Sigmoid colon (tissue), 7 donors: ENCODE data around the gene MMP7. TPM values are rescaled to one million over a fixed set of nuclear protein-coding genes. Genes with fewer than 3 reads are reported as not detected.

Experiments
- DNase-seq: peaks from one replicate; pipeline ENCODE4 v3.0.0-alpha.2; 2019
- H3K27ac ChIP-seq, 4 donors: fragments of 200-600 bp; sonication (generic); one replicate each; pipeline ENCODE4 v1.5.1; 2016 to 2019; ENCODE audit warnings: mild to moderate bottlenecking in 1 of 4
- H3K27me3 ChIP-seq, 3 donors: fragments of 200-600 bp; sonication (generic); one replicate each; pipeline ENCODE4 v1.5.1; 2019; ENCODE audit warnings: mild to moderate bottlenecking in 1 of 3
- H3K36me3 ChIP-seq, 4 donors: fragments of 200-600 bp; sonication (generic); one replicate each; pipeline ENCODE4 v1.5.1; 2016 to 2019
- H3K4me1 ChIP-seq, 4 donors: fragments of 200-600 bp; sonication (generic); one replicate each; pipeline ENCODE4 v1.5.1; 2017 to 2019
- H3K4me3 ChIP-seq, 4 donors: fragments of 200-600 bp; sonication (generic); one replicate each; pipeline ENCODE4 v1.5.1; 2017 to 2019; ENCODE audit warnings: mild to moderate bottlenecking in 2 of 4, moderate library complexity in 1 of 4
- H3K9me3 ChIP-seq, 4 donors: fragments of 200-600 bp in 3 of 4; sonication (generic) in 3 of 4; one replicate each; pipeline versions ENCODE4 v1.5.1 to v1.6.1; 2013 to 2019
- CTCF ChIP-seq, 4 experiments: fragments of 450-650 bp in 3 of 4; fragments of 200-600 bp in 1 of 4; IDR thresholded peaks; one replicate each; pipeline ENCODE4 v1.5.1; 2016 to 2019; ENCODE audit warnings: antibody characterized with exemption in 4 of 4, mild to moderate bottlenecking in 3 of 4, moderate library complexity in 2 of 4
- EP300 ChIP-seq, 4 donors: sonication (generic); formaldehyde crosslinking; IDR thresholded peaks; one replicate each; pipeline ENCODE4 v1.6.1; 2017; ENCODE audit warnings: antibody characterized with exemption in 4 of 4
- POLR2A ChIP-seq, 2 donors: fragments of 450-650 bp; IDR thresholded peaks; one replicate each; pipeline ENCODE4 v1.6.1; 2016; ENCODE audit warnings: antibody characterized with exemption in 2 of 2, mild to moderate bottlenecking in 2 of 2, moderate library complexity in 2 of 2
- POLR2AphosphoS5 ChIP-seq, 4 donors: sonication (generic); formaldehyde crosslinking; IDR thresholded peaks; one replicate each; pipeline ENCODE4 v1.6.1; 2017; ENCODE audit warnings: antibody characterized with exemption in 4 of 4
- WGBS, 2 donors: extraction: QIAGEN DNeasy Blood & Tissue Kit; methylation state at CpG; one replicate each; pipeline ENCODE4 v1.1.7; 2013; 5-methylcytosine and 5-hydroxymethylcytosine counted together
- intact Hi-C: fragments of 100-400 bp; cut with DNase I; formaldehyde crosslinking; loops from one replicate; pipeline ENCODE4 v1.15.1; 2023
- polyA plus RNA-seq, 3 donors: library from polyadenylated mRNA; stranded (reverse); fragments of 200-250 nt; gene quantifications; one replicate each; pipeline ENCODE4 v1.2.3, GENCODE V29; 2013
- total RNA-seq, 4 donors: library from RNA; depleted of rRNA; stranded (reverse); fragments of >200 nt; gene quantifications; one replicate each; pipeline ENCODE4 v1.1.0, GENCODE V29; 2016
- donor health status: healthy with polysubstance abuse.
- donor health status: Bipolar disorder and iron deficiency.
- donor health status: healthy.

MMP7 gene
- total and polyA plus RNA-seq, 7 donors = 11.8 TPM; not detected in 6

- Histone ChIP-seq H3K27ac (no peak overlapping the region), H3K27me3 (no peaks in the 10 kb centered on the region), H3K4me3 (no peak overlapping the region), H3K9me3 (no peaks in the 10 kb centered on the region), H3K36me3 (no peaks in the 10 kb centered on the region), H3K4me1 (no peaks in the 10 kb centered on the region)
- intact Hi-C loops = no loop called here
- WGBS, 2 donors = 55 to 62% methylated on average over 2 of the region's 2 CpGs
- DNase-seq = no peak
- TF ChIP-seq POLR2AphosphoS5 (IDR thresholded peaks at IDR 0.05) = no peak
- no peak for TF ChIP-seq EP300 (IDR thresholded peaks at IDR 0.05)
- no peak for TF ChIP-seq POLR2A (IDR thresholded peaks at IDR 0.05)
- no peak for TF ChIP-seq CTCF (IDR thresholded peaks at IDR 0.05)
Observed at GRCh38 chr11:102573851-102574250, 43.3 kb upstream of the MMP7 start.

GRCh38 chr11:102572554-102573220, 42.1 kb upstream of the MMP7 start:
- no peaks in the 10 kb centered on the region for H3K27me3 ChIP-seq
- H3K27ac ChIP-seq = no peak overlapping the region
- intact Hi-C loops = no loop called here
- H3K36me3 ChIP-seq = no peaks in the 10 kb centered on the region
- WGBS, 2 donors = 90 to 91% methylated on average over 2 of the region's 2 CpGs
- no peak for DNase-seq
- TF ChIP-seq POLR2A (IDR thresholded peaks at IDR 0.05) (no peak), POLR2AphosphoS5 (IDR thresholded peaks at IDR 0.05) (no peak), CTCF (IDR thresholded peaks at IDR 0.05) (no peak), EP300 (IDR thresholded peaks at IDR 0.05) (no peak)
- H3K9me3 ChIP-seq = no peaks in the 10 kb centered on the region
- H3K4me3 ChIP-seq = no peak overlapping the region
- H3K4me1 ChIP-seq = no peaks in the 10 kb centered on the region

- Histone ChIP-seq H3K36me3 (no peaks in the 10 kb centered on the region), H3K27me3 (no peaks in the 10 kb centered on the region), H3K4me3 (no peak overlapping the region), H3K27ac (no peak overlapping the region), H3K9me3 (peaks cover 0 to 2% (median 0%) of the 10 kb centered on the region in 4 donors), H3K4me1 (no peaks in the 10 kb centered on the region)
- 64 to 65% methylated on average over 3 of the region's 3 CpGs for WGBS, 2 donors
- TF ChIP-seq CTCF (IDR thresholded peaks at IDR 0.05) (no peak), EP300 (IDR thresholded peaks at IDR 0.05) (no peak), POLR2A (IDR thresholded peaks at IDR 0.05) (no peak), POLR2AphosphoS5 (IDR thresholded peaks at IDR 0.05) (no peak)
- no peak for DNase-seq
- intact Hi-C loops = no loop called here
Observed at GRCh38 chr11:102568851-102569250, 38.3 kb upstream of the MMP7 start.

GRCh38 chr11:102566112-102566511, 35.6 kb upstream of the MMP7 start:
- Histone ChIP-seq H3K27me3 (no peaks in the 10 kb centered on the region), H3K9me3 (peaks cover 0 to 2% (median 0%) of the 10 kb centered on the region in 4 donors), H3K4me1 (peaks cover 0 to 11% (median 7%) of the 10 kb centered on the region in 4 donors), H3K27ac (no peak overlapping the region), H3K36me3 (no peaks in the 10 kb centered on the region), H3K4me3 (no peak overlapping the region)
- 11 to 53% methylated on average over 1 of the region's 1 CpG for WGBS, 2 donors
- intact Hi-C loops = no loop called here
- DNase-seq = no peak
- TF ChIP-seq CTCF (IDR thresholded peaks at IDR 0.05) = no peak
- no peak for TF ChIP-seq POLR2AphosphoS5 (IDR thresholded peaks at IDR 0.05)
- no peak for TF ChIP-seq POLR2A (IDR thresholded peaks at IDR 0.05)
- TF ChIP-seq EP300 (IDR thresholded peaks at IDR 0.05) = no peak
